Anterior cingulate cortex (tissue), 58 donors: ENCODE data around the gene SHANK2.
"Not testable (repeated sequence)": the region's sequence is repeated elsewhere in the genome, so short reads cannot be mapped to it uniquely, and the experiment has no call there.

Experiments used
- DNase-seq, 58 donors: peaks; one replicate each; lab custom pipeline; 2025; lab: John Stamatoyannopoulos, UW

The SHANK2 gene

GRCh38 chr11:71246559-71246958 lies 5.8 kb downstream of the SHANK2 start:
- DNase-seq, result no peak

- DNase-seq, result no peak
These were observed 6.6 kb downstream of the SHANK2 start for GRCh38 chr11:71245601-71246391.

GRCh38 chr11:71244116-71244810 lies 8.1 kb downstream of the SHANK2 start:
- DNase-seq, result no peak

GRCh38 chr11:71242391-71242790 lies 10.0 kb downstream of the SHANK2 start:
- DNase-seq, result no peak

GRCh38 chr11:71241721-71242259 lies 10.6 kb downstream of the SHANK2 start:
- DNase-seq, result no peak

- DNase-seq, result peak in 3 of 58 donors; percentile 3 to 31 (median 6)
These were observed 11.3 kb downstream of the SHANK2 start for GRCh38 chr11:71240865-71241691.

GRCh38 chr11:71240061-71240690 lies 12.2 kb downstream of the SHANK2 start:
- DNase-seq, result no peak

GRCh38 chr11:71239581-71239980 lies 12.8 kb downstream of the SHANK2 start:
- no peak for DNase-seq

GRCh38 chr11:71238941-71239340 lies 13.4 kb downstream of the SHANK2 start:
- no peak for DNase-seq

GRCh38 chr11:71238285-71238875 lies 14.0 kb downstream of the SHANK2 start:
- DNase-seq, result no peak

- no peak for DNase-seq
These were observed 14.5 kb downstream of the SHANK2 start for GRCh38 chr11:71237853-71238252.

GRCh38 chr11:71236836-71237475 lies 15.4 kb downstream of the SHANK2 start:
- no peak for DNase-seq

GRCh38 chr11:71235719-71236118 lies 16.7 kb downstream of the SHANK2 start:
- no peak for DNase-seq

- DNase-seq, result not testable (repeated sequence)
These were observed 18.2 kb downstream of the SHANK2 start for GRCh38 chr11:71233896-71234852.

GRCh38 chr11:71232364-71232763 lies 20.0 kb downstream of the SHANK2 start:
- DNase-seq, result no peak

- no peak for DNase-seq
These were observed 23.4 kb downstream of the SHANK2 start for GRCh38 chr11:71228961-71229360.

- DNase-seq, result no peak
These were observed 25.2 kb downstream of the SHANK2 start for GRCh38 chr11:71227058-71227659.
